SU-DHL-6 (cell line): Measurements from ENCODE around the gene SLC9A9.

Source experiments
- EZH2phosphoT487 ChIP-seq: fragments of 200-600 bp; sonication (generic), shearing (Covaris generic); conservative IDR thresholded peaks from 2 replicates; pipeline ENCODE4 v1.6.1; 2018; ENCODE audit warnings: mild to moderate bottlenecking, antibody characterized with exemption, low read length, moderate library complexity, mixed read lengths
- TF ChIP-seq, protein P1 (sequence below): fragments of 200-600 bp; sonication (generic); IDR thresholded peaks from one replicate; pipeline ENCODE4 v1.5.1; 2017; ENCODE audit warnings: antibody characterized with exemption, mild to moderate bottlenecking, low read length, moderate library complexity; ENCODE audit not compliant: insufficient read depth, poor library complexity, severe bottlenecking

DNA sequence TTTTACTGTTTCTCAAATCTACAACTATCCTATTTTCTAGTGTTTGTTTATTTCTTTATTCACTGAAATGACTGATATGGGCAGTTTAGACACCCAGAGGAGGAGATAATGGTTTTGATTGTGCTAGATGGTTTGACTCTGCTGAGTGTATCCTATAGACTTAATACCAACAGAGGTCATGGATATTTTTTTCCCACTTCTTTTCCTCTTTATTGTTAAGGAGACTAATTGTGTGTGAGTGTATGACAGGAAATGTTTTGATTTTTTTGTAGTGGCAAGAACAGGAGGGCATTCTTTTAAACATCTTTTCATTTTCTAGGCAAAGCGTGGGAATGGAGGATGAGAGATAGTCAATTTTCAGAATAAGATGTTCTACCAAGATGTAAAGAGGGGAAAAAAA, 505.2 kb downstream of the SLC9A9 start:
- TF ChIP-seq EZH2phosphoT487 = no peak
- TF ChIP-seq, protein P1, sequence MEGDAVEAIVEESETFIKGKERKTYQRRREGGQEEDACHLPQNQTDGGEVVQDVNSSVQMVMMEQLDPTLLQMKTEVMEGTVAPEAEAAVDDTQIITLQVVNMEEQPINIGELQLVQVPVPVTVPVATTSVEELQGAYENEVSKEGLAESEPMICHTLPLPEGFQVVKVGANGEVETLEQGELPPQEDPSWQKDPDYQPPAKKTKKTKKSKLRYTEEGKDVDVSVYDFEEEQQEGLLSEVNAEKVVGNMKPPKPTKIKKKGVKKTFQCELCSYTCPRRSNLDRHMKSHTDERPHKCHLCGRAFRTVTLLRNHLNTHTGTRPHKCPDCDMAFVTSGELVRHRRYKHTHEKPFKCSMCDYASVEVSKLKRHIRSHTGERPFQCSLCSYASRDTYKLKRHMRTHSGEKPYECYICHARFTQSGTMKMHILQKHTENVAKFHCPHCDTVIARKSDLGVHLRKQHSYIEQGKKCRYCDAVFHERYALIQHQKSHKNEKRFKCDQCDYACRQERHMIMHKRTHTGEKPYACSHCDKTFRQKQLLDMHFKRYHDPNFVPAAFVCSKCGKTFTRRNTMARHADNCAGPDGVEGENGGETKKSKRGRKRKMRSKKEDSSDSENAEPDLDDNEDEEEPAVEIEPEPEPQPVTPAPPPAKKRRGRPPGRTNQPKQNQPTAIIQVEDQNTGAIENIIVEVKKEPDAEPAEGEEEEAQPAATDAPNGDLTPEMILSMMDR = no peak
